ENCODE data around the gene PPP6R2.

- TF ChIP-seq, protein P1, sequence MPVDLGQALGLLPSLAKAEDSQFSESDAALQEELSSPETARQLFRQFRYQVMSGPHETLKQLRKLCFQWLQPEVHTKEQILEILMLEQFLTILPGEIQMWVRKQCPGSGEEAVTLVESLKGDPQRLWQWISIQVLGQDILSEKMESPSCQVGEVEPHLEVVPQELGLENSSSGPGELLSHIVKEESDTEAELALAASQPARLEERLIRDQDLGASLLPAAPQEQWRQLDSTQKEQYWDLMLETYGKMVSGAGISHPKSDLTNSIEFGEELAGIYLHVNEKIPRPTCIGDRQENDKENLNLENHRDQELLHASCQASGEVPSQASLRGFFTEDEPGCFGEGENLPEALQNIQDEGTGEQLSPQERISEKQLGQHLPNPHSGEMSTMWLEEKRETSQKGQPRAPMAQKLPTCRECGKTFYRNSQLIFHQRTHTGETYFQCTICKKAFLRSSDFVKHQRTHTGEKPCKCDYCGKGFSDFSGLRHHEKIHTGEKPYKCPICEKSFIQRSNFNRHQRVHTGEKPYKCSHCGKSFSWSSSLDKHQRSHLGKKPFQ (tag by site-specific recombination; IDR thresholded peaks at IDR 0.05) = no peak
- TF ChIP-seq, protein P2, sequence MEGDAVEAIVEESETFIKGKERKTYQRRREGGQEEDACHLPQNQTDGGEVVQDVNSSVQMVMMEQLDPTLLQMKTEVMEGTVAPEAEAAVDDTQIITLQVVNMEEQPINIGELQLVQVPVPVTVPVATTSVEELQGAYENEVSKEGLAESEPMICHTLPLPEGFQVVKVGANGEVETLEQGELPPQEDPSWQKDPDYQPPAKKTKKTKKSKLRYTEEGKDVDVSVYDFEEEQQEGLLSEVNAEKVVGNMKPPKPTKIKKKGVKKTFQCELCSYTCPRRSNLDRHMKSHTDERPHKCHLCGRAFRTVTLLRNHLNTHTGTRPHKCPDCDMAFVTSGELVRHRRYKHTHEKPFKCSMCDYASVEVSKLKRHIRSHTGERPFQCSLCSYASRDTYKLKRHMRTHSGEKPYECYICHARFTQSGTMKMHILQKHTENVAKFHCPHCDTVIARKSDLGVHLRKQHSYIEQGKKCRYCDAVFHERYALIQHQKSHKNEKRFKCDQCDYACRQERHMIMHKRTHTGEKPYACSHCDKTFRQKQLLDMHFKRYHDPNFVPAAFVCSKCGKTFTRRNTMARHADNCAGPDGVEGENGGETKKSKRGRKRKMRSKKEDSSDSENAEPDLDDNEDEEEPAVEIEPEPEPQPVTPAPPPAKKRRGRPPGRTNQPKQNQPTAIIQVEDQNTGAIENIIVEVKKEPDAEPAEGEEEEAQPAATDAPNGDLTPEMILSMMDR (tag by site-specific recombination; IDR thresholded peaks at IDR 0.05) = no peak
- no peak for TF ChIP-seq ZNF521 (tag by site-specific recombination; IDR thresholded peaks at IDR 0.05)
- no peak for TF ChIP-seq ZNF274 (IDR thresholded peaks at IDR 0.05; ENCODE audit: low read length)
- TF ChIP-seq ZNF274 (tag by site-specific recombination; IDR thresholded peaks at IDR 0.05; ENCODE audit: borderline replicate concordance) = no peak
- TF ChIP-seq HOXA7 (CRISPR knock-in tag; IDR thresholded peaks at IDR 0.05; ENCODE audit: borderline replicate concordance) = no peak
- no peak for TF ChIP-seq ZNF362 (tag by site-specific recombination; IDR thresholded peaks at IDR 0.05)
- no peak for TF ChIP-seq ZBTB21 (tag by site-specific recombination; IDR thresholded peaks at IDR 0.05)
- TF ChIP-seq, protein P3, sequence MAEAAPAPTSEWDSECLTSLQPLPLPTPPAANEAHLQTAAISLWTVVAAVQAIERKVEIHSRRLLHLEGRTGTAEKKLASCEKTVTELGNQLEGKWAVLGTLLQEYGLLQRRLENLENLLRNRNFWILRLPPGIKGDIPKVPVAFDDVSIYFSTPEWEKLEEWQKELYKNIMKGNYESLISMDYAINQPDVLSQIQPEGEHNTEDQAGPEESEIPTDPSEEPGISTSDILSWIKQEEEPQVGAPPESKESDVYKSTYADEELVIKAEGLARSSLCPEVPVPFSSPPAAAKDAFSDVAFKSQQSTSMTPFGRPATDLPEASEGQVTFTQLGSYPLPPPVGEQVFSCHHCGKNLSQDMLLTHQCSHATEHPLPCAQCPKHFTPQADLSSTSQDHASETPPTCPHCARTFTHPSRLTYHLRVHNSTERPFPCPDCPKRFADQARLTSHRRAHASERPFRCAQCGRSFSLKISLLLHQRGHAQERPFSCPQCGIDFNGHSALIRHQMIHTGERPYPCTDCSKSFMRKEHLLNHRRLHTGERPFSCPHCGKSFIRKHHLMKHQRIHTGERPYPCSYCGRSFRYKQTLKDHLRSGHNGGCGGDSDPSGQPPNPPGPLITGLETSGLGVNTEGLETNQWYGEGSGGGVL (tag by site-specific recombination; IDR thresholded peaks at IDR 0.05) = no peak
- no peak for TF ChIP-seq ZNF560 (tag by site-specific recombination; IDR thresholded peaks at IDR 0.05; ENCODE audit: borderline replicate concordance)
- TF ChIP-seq, protein P4, sequence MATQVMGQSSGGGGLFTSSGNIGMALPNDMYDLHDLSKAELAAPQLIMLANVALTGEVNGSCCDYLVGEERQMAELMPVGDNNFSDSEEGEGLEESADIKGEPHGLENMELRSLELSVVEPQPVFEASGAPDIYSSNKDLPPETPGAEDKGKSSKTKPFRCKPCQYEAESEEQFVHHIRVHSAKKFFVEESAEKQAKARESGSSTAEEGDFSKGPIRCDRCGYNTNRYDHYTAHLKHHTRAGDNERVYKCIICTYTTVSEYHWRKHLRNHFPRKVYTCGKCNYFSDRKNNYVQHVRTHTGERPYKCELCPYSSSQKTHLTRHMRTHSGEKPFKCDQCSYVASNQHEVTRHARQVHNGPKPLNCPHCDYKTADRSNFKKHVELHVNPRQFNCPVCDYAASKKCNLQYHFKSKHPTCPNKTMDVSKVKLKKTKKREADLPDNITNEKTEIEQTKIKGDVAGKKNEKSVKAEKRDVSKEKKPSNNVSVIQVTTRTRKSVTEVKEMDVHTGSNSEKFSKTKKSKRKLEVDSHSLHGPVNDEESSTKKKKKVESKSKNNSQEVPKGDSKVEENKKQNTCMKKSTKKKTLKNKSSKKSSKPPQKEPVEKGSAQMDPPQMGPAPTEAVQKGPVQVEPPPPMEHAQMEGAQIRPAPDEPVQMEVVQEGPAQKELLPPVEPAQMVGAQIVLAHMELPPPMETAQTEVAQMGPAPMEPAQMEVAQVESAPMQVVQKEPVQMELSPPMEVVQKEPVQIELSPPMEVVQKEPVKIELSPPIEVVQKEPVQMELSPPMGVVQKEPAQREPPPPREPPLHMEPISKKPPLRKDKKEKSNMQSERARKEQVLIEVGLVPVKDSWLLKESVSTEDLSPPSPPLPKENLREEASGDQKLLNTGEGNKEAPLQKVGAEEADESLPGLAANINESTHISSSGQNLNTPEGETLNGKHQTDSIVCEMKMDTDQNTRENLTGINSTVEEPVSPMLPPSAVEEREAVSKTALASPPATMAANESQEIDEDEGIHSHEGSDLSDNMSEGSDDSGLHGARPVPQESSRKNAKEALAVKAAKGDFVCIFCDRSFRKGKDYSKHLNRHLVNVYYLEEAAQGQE (tag by site-specific recombination; IDR thresholded peaks at IDR 0.05) = no peak
- TF ChIP-seq ZBTB17 (tag by site-specific recombination; IDR thresholded peaks at IDR 0.05) = no peak
- TF ChIP-seq ZNF513 (tag by site-specific recombination; IDR thresholded peaks at IDR 0.05) = no peak
- no peak for TF ChIP-seq ZNF548 (tag by site-specific recombination; IDR thresholded peaks at IDR 0.05)
- TF ChIP-seq IKZF3 (tag by site-specific recombination; IDR thresholded peaks at IDR 0.05) = no peak
Observed at GRCh38 chr22:50489363-50490243, 146.5 kb downstream of the PPP6R2 start.
